SK-N-SH treated with all-trans-retinoic acid at 6 μM for 48 hours (cell line): ENCODE measurements around the gene TGFBR3.

Source experiments
- ARNTL ChIP-seq: fragments of 450-650 bp; formaldehyde crosslinking; IDR thresholded peaks from 2 replicates; pipeline ENCODE4 v1.5.0; 2020; ENCODE audit warnings: low read depth, mild to moderate bottlenecking, moderate library complexity, borderline replicate concordance
- BACH2 ChIP-seq: fragments of 250-450 bp; sonication (Bioruptor Pico); IDR thresholded peaks from 2 replicates; pipeline ENCODE4 v1.9.0; 2021; ENCODE audit warnings: mild to moderate bottlenecking, borderline replicate concordance
- OSR1 ChIP-seq: fragments of 250-450 bp; sonication (Bioruptor Pico); IDR thresholded peaks from 2 replicates; pipeline ENCODE4 v1.8.0; 2022; ENCODE audit warnings: moderate library complexity, mild to moderate bottlenecking, inconsistent platforms
- ZFP30 ChIP-seq: fragments of 450-650 bp; formaldehyde crosslinking; IDR thresholded peaks from 2 replicates; pipeline ENCODE4 v1.5.0; 2022; ENCODE audit warnings: mild to moderate bottlenecking, moderate library complexity
- TF ChIP-seq, protein P1 (sequence below): fragments of 250-450 bp; sonication (Bioruptor Pico); IDR thresholded peaks from 2 replicates; pipeline ENCODE4 v1.5.1; 2020; ENCODE audit warnings: low read depth, mild to moderate bottlenecking, moderate library complexity
- TF ChIP-seq, protein P2 (sequence below): fragments of 250-450 bp; sonication (Bioruptor Pico); IDR thresholded peaks from 2 replicates; pipeline ENCODE4 v1.8.0; 2020; ENCODE audit warnings: mild to moderate bottlenecking, moderate library complexity, borderline replicate concordance

DNA sequence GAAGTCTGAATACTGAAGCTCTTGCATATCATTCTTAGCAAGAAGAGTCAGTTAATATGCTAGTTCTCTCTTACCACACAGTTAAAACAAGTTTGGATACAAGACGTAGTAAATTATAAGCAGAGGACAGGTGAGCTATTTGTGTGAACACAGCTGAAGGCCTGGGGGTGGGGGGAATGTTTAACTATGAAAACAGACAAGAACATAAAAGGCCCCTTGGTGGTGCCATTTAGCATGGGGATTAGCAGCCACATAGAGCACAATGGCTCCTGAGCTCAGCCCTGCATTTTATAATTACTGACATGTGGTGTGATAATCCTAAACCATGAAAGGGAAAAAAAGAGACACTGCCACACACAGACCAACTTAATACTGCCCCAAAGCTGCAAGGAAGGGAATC is 94.8 kb downstream of the TGFBR3 start:
- TF ChIP-seq OSR1 (CRISPR knock-in tag), result no peak
- TF ChIP-seq, protein P1, sequence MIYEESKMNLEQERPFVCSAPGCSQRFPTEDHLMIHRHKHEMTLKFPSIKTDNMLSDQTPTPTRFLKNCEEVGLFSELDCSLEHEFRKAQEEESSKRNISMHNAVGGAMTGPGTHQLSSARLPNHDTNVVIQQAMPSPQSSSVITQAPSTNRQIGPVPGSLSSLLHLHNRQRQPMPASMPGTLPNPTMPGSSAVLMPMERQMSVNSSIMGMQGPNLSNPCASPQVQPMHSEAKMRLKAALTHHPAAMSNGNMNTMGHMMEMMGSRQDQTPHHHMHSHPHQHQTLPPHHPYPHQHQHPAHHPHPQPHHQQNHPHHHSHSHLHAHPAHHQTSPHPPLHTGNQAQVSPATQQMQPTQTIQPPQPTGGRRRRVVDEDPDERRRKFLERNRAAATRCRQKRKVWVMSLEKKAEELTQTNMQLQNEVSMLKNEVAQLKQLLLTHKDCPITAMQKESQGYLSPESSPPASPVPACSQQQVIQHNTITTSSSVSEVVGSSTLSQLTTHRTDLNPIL (CRISPR knock-in tag), result no peak
- TF ChIP-seq, protein P2, sequence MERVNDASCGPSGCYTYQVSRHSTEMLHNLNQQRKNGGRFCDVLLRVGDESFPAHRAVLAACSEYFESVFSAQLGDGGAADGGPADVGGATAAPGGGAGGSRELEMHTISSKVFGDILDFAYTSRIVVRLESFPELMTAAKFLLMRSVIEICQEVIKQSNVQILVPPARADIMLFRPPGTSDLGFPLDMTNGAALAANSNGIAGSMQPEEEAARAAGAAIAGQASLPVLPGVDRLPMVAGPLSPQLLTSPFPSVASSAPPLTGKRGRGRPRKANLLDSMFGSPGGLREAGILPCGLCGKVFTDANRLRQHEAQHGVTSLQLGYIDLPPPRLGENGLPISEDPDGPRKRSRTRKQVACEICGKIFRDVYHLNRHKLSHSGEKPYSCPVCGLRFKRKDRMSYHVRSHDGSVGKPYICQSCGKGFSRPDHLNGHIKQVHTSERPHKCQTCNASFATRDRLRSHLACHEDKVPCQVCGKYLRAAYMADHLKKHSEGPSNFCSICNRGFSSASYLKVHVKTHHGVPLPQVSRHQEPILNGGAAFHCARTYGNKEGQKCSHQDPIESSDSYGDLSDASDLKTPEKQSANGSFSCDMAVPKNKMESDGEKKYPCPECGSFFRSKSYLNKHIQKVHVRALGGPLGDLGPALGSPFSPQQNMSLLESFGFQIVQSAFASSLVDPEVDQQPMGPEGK, result no peak
- no peak for TF ChIP-seq BACH2
- TF ChIP-seq ARNTL (CRISPR knock-in tag), result no peak
- no peak for TF ChIP-seq ZFP30
